ENCODE data around the gene PRAMEF12.

DNA sequence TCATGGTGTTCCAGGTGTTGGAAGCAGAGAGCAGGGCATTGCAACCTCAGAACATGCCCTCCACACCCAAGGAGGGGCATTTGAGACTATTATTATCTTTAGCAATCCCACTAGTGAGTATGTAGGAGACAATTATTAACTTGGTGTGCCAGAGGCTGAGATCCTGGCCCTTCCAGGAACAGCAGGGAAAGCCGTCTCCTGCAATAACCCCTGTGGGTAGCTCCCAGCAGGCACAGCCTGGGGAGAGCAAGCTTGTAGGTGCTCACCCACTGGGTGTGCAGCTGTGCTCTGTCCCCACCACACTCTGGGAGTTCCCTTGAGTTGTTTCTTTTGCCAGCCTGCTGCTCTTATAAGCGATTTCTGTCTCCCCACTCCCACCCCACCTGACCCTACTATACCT lies 17.3 kb upstream of the PRAMEF12 start:
- no peak for TF ChIP-seq CTCF (IDR thresholded peaks at IDR 0.05)
- TF ChIP-seq POLR2A (IDR thresholded peaks at IDR 0.05), result no peak
